NCI-H146 treated with DMSO at 0.1 percent for 48 hours (cell line): ENCODE results near the gene KIF5A.
"Not testable (repeated sequence)": the region's sequence is repeated elsewhere in the genome, so short reads cannot be mapped to it uniquely, and the experiment has no call there.

ENCODE experiments used
- DNase-seq: peaks from one replicate; lab custom pipeline; 2025; ENCODE audit not compliant: unreplicated experiment; lab: John Stamatoyannopoulos, UW

The KIF5A gene

GRCh38 chr12:57617942-57618341, 68.1 kb downstream of the KIF5A start:
- no peak for DNase-seq

GRCh38 chr12:57618431-57618830, 68.6 kb downstream of the KIF5A start:
- not testable (repeated sequence) for DNase-seq

GRCh38 chr12:57618966-57619433, 69.2 kb downstream of the KIF5A start:
- DNase-seq, result no peak

DNA sequence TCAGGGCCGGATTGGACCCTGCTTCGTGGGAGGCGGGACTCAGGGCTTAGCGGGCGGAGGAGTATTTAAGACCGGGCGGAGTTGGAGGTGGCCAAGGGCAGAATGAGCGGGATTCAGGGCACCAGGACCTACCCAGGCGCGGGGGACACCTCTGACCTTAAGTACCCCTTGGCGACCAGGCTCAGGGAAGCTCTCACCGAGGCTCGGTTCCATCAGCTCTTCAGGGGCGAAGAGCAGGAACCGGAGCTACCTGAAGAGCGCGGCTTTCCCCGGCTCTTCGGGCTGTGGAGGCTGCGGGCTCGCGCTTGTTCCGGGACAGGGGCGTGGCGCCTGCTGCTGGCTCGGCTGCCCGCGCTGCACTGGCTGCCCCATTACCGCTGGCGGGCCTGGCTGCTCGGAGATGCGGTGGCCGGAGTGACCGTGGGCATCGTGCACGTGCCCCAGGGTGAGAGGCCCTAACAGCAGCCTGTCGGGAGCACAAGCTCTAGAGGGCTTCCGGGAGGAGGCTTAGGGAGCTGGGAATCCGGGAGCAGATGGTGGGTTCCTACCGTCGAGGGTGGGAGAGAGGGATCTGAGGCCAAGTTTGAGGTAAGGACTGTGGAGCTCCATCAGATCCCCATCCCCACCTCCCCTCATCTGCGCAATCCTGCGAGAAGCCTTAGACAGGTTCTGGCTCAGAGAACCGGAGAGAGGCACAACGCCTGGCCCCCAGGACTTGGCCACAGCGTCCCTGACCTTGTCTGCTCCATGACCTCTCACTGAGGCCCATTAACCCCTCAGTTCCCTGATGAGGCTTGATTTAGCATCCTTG, 69.8 kb downstream of the KIF5A start:
- no peak for DNase-seq

GRCh38 chr12:57620245-57620935, 70.5 kb downstream of the KIF5A start:
- no peak for DNase-seq

- DNase-seq, result no peak
Observed at GRCh38 chr12:57620936-57621496, 71.2 kb downstream of the KIF5A start.

DNA sequence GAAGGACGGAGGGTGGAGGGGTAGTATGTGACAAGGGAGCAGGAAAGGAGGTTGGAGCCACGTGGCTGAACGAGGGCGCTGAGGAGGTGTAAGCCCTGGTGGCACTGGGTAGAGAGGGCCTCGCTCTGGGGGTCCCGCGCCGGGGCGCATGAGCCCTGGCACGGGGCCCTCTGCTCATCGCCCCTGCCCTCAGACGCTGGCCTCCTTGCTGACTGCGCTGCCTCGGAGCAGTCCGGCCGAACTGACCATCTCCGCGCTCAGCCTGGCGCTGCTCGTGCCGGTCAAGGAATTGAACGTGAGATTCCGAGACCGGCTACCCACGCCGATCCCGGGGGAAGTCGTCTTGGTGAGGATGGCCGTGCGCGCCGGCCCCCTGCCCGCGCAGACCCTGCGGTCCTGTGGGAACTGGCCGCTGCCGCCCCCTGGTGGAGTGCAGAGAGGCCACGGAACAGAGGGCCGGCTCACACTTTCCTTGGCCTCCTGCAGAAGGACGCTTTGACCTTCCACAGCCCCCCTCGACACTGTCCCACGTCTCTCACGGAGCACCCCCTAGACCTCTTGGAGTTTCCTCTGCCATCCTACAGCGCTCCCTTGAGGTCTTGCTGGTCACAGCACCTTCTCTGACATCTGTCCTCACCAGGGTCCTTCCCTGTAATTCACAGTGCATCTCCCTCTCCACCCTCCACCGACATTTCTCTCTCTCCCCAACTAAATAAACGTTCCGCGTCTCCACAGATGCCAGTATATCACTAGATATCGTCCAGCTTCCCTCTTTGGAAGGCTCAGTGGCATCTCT, 71.9 kb downstream of the KIF5A start:
- DNase-seq, result peak; percentile 8

DNA sequence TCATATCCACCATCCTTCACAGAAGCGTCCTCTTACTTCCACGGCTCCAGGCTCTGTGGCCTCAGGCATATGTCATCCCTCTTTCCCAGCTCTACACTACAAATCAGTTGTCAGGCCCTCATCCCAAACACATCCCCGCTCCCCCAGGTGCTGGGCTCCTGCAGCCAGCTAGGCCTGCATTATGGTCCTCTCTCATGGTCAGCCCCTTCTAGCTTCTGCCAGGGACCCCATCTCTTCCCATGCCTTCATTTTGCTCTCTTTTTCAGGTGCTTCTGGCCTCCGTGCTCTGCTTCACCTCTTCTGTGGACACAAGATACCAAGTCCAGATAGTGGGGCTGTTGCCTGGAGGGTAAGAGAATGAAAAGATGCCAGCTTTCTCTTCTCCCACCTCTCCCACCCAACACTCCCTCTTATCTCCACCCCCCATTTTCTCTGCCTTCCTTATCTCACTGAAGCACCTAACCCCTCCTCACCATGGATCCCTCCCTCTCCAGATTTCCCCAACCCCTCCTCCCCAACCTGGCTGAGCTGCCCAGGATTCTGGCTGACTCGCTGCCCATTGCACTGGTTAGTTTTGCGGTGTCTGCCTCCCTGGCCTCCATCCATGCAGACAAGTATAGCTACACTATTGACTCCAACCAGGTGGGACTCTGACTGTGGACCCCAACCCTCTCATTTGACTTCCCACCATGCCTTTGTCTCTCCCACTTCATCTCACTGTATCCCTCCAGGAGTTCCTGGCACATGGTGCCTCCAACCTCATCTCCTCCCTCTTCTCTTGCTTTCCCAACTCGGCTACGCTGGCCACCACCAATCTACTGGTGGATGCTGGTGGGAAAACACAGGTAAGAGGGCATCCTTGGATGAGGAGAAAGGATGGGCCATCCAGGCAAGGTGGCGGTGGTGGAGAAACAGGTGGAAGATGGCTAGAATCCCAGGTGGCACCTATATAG, 72.7 kb downstream of the KIF5A start:
- no peak for DNase-seq

DNA sequence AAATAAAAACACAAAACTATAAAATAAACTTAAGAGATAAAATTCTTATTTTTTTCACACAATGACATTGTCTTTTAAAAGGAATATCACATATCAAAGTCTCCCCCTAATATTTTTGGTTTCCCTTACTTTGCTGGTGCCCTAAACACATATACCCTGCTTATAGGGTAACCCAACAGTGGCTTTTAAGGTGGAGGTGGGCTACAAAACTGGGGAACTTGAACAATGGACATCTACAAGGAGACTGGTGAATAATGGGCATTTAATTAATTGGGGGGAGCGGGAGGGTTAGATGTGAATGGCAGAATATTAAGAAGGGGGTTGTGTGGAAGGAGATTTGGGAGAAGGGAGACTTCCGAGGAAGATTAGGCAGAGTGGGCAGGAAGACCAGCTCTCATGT, 73.5 kb downstream of the KIF5A start:
- no peak for DNase-seq

DNA sequence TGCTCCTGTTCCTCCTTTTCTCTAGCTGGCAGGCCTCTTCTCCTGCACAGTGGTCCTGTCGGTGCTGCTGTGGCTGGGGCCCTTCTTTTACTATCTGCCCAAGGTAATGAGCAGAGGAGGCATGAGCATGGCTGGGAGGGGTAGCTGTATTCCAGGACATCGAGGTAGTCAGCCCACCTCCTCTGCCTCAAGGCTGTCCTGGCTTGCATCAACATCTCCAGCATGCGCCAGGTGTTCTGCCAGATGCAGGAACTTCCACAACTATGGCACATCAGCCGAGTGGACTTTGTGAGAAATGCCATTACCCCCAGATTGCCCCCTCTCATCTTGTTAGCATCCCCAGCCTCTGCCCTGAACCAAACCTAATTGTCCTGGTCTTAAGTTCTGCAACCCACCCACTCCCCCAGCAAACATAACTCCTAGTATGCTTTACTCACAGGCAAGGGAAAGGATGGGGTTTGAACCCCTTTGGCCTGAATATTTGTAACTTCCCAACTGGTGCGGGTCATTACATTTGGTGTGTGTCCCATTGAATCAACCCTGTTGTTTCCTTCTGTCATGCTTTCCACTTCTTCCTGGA, 74.1 kb downstream of the KIF5A start:
- DNase-seq, result no peak

- no peak for DNase-seq
Observed at GRCh38 chr12:57624441-57625220, 74.8 kb downstream of the KIF5A start.

- no peak for DNase-seq
Observed at GRCh38 chr12:57625261-57626032, 75.6 kb downstream of the KIF5A start.

DNA sequence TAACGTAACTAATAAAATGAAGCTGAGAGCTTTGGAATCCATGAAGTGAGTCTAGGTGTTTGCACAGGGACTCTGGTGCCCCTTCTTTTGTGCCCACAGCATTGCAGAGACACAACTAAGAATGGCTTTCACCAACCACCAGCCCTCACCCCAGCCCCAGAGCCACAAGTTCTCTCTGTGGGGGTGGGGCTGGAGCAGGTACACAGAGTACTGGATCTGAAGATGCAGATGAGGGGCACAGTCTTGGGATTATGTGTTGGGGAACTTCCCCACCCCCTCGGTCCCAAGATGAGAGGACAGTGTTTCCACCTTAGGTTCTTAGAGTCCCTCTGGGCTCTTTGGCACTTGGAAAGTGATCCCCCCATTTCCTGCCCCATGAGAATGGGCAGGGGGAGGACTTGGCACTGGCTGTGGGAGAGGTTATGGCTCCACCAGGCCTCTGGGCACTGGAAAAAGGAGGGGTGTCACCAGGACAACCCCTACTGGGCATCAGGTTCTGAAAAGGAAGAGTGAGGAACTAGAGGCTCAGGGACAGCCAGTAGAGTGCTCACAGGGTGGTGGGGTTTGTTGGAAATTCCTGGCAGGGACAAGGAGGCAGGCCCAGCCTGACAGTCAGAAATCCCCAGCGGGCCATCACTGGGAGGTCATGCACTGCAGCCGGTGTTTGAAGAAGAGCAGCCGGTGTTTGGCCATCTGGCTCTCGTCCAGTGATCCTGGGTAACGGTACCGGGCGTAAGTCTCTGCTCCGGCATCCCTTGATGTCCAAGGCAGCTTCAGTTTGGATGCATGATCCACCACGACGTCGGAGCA, 76.5 kb downstream of the KIF5A start:
- no peak for DNase-seq

GRCh38 chr12:57626921-57627445, 77.1 kb downstream of the KIF5A start:
- no peak for DNase-seq

- no peak for DNase-seq
Observed at GRCh38 chr12:57627501-57628279, 77.8 kb downstream of the KIF5A start.
